ENCODE measurements around the gene CTNND1.
"Not testable (repeated sequence)": the region's sequence is repeated elsewhere in the genome, so short reads cannot be mapped to it uniquely, and the experiment has no call there.

CTNND1 gene

GRCh38 chr11:57834852-57835251, 73.2 kb downstream of the CTNND1 start:
- Histone ChIP-seq H3K4me3 (ENCODE audit: low read depth, low read length) (no peak overlapping the region), H3K9me3 (ENCODE audit: control insufficient read depth, insufficient read depth, low read depth, low read length) (no peaks in the 10 kb centered on the region), H3K27ac (ENCODE audit: extremely low read depth, low read depth, low read length) (no peak overlapping the region), H3K36me3 (ENCODE audit: control insufficient read depth in 2 of 2, insufficient read depth in 1 of 2, low read length in 2 of 2) (no peaks in the 10 kb centered on the region), H3K4me1 (ENCODE audit: control insufficient read depth, insufficient read depth, low read length) (no peaks in the 10 kb centered on the region)
- POLR2A ChIA-PET: no interaction called here
- TF ChIP-seq GLIS2 (tag by site-specific recombination; IDR thresholded peaks at IDR 0.05): no peak
- no peak for TF ChIP-seq SCRT2 (tag by site-specific recombination; IDR thresholded peaks at IDR 0.05)
- no peak for TF ChIP-seq ZBTB6 (tag by site-specific recombination; IDR thresholded peaks at IDR 0.05)
- TF ChIP-seq ZNF140 (tag by site-specific recombination; IDR thresholded peaks at IDR 0.05): no peak
- no peak for TF ChIP-seq ZSCAN16 (tag by site-specific recombination; IDR thresholded peaks at IDR 0.05)
- no peak for TF ChIP-seq ZNF202 (tag by site-specific recombination; IDR thresholded peaks at IDR 0.05; ENCODE audit: borderline replicate concordance)
- no peak for TF ChIP-seq ZNF658 (tag by site-specific recombination; IDR thresholded peaks at IDR 0.05)
- TF ChIP-seq ZBTB20 (tag by site-specific recombination; IDR thresholded peaks at IDR 0.05): no peak
- no peak for TF ChIP-seq ELK4 (IDR thresholded peaks at IDR 0.05; ENCODE audit: borderline replicate concordance, low read depth, low read length)
- TF ChIP-seq GLI4 (tag by site-specific recombination; IDR thresholded peaks at IDR 0.05): no peak
- TF ChIP-seq ZFHX2 (tag by site-specific recombination; conservative IDR thresholded peaks at IDR 0.05): no peak
- no peak for TF ChIP-seq ZNF133 (tag by site-specific recombination; IDR thresholded peaks at IDR 0.05)
- no peak for TF ChIP-seq KLF7 (tag by site-specific recombination; IDR thresholded peaks at IDR 0.05; ENCODE audit: borderline replicate concordance)
- no peak for TF ChIP-seq ZNF530 (tag by site-specific recombination; IDR thresholded peaks at IDR 0.05; ENCODE audit: low read depth)
- TF ChIP-seq SP3 (tag by site-specific recombination; IDR thresholded peaks at IDR 0.05): no peak
- TF ChIP-seq ZNF341 (tag by site-specific recombination; IDR thresholded peaks at IDR 0.05; ENCODE audit: low read depth): no peak
- no peak for TF ChIP-seq ZNF521 (tag by site-specific recombination; IDR thresholded peaks at IDR 0.05)
- no peak for TF ChIP-seq ZNF155 (tag by site-specific recombination; IDR thresholded peaks at IDR 0.05)
- TF ChIP-seq ZBTB1 (tag by site-specific recombination; IDR thresholded peaks at IDR 0.05): no peak
- CTCF ChIA-PET: interaction anchor here (0.7 kb wide), 1 partner anchor 22 kb away, joined by 3 read pairs; no protein-coding TSS in a partner anchor

- H3K27ac ChIP-seq (ENCODE audit: extremely low read depth, low read depth, low read length); H3K4me3 ChIP-seq (ENCODE audit: low read depth, low read length); POLR2A ChIA-PET; H3K36me3 ChIP-seq (ENCODE audit: control insufficient read depth in 2 of 2, insufficient read depth in 1 of 2, low read length in 2 of 2); H3K4me1 ChIP-seq (ENCODE audit: control insufficient read depth, insufficient read depth, low read length); H3K9me3 ChIP-seq (ENCODE audit: control insufficient read depth, insufficient read depth, low read depth, low read length): not testable (repeated sequence)
- TF ChIP-seq ZNF146 (tag by site-specific recombination; IDR thresholded peaks at IDR 0.05): peak; percentile 82
- CTCF ChIA-PET: interaction anchor here (0.6 kb wide), 1 partner anchor 109 kb away, joined by 3 read pairs; no protein-coding TSS in a partner anchor
Measured at GRCh38 chr11:57838609-57839008, 77.0 kb downstream of the CTNND1 start.

GRCh38 chr11:57842873-57843272, 81.3 kb downstream of the CTNND1 start:
- CTCF ChIA-PET: no interaction called here
- POLR2A ChIA-PET: no interaction called here
- H3K4me3 ChIP-seq (ENCODE audit: low read depth, low read length): no peak overlapping the region
- H3K27ac ChIP-seq (ENCODE audit: extremely low read depth, low read depth, low read length): no peak overlapping the region
- H3K4me1 ChIP-seq (ENCODE audit: control insufficient read depth, insufficient read depth, low read length): no peaks in the 10 kb centered on the region
- TF ChIP-seq ZNF146 (tag by site-specific recombination; IDR thresholded peaks at IDR 0.05) (no peak), ZNF510 (tag by site-specific recombination; IDR thresholded peaks at IDR 0.05; ENCODE audit: insufficient replicate concordance) (no peak), ZBTB7A (tag by site-specific recombination; IDR thresholded peaks at IDR 0.05; ENCODE audit: low read depth) (no peak), ELK4 (IDR thresholded peaks at IDR 0.05; ENCODE audit: borderline replicate concordance, low read depth, low read length) (no peak), ZNF530 (tag by site-specific recombination; IDR thresholded peaks at IDR 0.05; ENCODE audit: low read depth) (no peak), BCL11A (tag by site-specific recombination; IDR thresholded peaks at IDR 0.05; ENCODE audit: low read depth) (no peak), ZNF677 (tag by site-specific recombination; IDR thresholded peaks at IDR 0.05) (no peak), ZNF645 (tag by site-specific recombination; IDR thresholded peaks at IDR 0.05) (no peak), ZNF558 (tag by site-specific recombination; IDR thresholded peaks at IDR 0.05) (no peak)
- no peaks in the 10 kb centered on the region for H3K36me3 ChIP-seq (ENCODE audit: control insufficient read depth in 2 of 2, insufficient read depth in 1 of 2, low read length in 2 of 2)
- no peaks in the 10 kb centered on the region for H3K9me3 ChIP-seq (ENCODE audit: control insufficient read depth, insufficient read depth, low read depth, low read length)
